ENCODE measurements around the gene ESPL1.

DNA sequence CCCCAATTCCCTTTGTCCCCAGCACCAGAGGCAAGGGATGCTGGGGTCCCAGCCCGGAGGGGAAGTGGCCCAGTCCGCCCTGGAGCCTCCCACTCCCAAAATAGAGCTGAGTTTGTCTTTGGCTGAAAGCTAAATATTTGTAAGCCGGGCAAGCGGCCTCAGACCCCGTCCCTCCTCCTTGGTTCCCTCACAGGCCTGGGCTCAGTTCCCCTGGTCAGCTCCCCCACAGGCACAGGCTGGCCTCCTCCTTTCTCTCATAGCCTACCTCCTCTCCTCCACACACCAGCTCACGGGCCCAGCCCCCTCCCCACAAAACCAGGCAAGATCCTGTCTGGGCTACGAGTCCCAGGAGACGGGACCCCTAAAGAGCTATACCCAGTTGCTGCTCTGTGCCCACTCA is 66.7 kb downstream of the ESPL1 start:
- TF ChIP-seq EZH2 (IDR thresholded peaks at IDR 0.05; ENCODE audit: low read length, missing control alignments) (no peak), CTCF (conservative IDR thresholded peaks at IDR 0.05 in 1 of 2, IDR thresholded peaks at IDR 0.05 in 1 of 2; ENCODE audit: low read depth in 1 of 2, low read length in 2 of 2) (no peak)

All from fibroblast of lung (primary cell).